Measurements from ENCODE around the gene PCCA. TPM values are rescaled to one million over a fixed set of nuclear protein-coding genes. Genes with fewer than 3 reads are reported as not detected.
"Not testable (repeated sequence)": the region's sequence is repeated elsewhere in the genome, so short reads cannot be mapped to it uniquely, and the experiment has no call there.

The PCCA gene
- total and polyA plus RNA-seq, 4 experiments from 2014 or later, result 4.4 to 9.7 (median 7.4) TPM

DNA sequence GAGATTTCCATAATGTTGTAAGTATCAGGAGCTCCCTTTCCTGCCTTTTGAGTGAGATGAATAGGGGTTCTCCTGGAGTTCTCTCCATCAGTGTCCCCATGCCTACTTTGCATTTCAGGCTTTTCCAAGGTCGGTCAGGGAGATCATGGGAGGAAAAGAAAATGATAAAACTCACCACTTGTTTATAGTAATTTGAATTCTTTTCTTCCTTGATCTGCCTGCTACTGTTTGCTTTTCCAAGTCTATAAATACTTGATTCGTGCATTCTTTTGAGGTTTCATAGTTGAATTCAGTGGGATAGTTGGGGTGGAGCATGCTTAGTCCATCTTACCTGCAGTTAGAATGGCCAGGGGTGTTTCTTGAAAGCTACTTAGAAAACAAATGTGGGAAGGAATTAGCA, 51.5 kb downstream of the PCCA start:
- Mint-ChIP-seq H3K9me3 (peaks cover 0 to 18% (median 5%) of the 10 kb centered on the region in 8 donors), H3K4me3 (no peak overlapping the region), H3K27ac (no peak overlapping the region), H3K4me1 (peaks cover 3 to 5% (median 4%) of the 10 kb centered on the region in 4 donors), H3K27me3 (peaks cover 0 to 1% of the 10 kb centered on the region in 2 donors), H3K36me3 (peaks cover 19 to 37% of the 10 kb centered on the region in 2 donors)
- Histone ChIP-seq H3K27ac (ENCODE audit: low read depth, low read length) (no peak overlapping the region), H3K9me3 (ENCODE audit: control insufficient read depth in 1 of 2, low read length in 2 of 2) (no peaks in the 10 kb centered on the region), H3K4me1 (ENCODE audit: insufficient read depth, low read length) (no peaks in the 10 kb centered on the region), H3K4me3 (ENCODE audit: low read length in 2 of 2) (no peak overlapping the region), H3K36me3 (ENCODE audit: insufficient read depth, low read length) (no peaks in the 10 kb centered on the region), H3K27me3 (ENCODE audit: insufficient read depth, low read length) (no peaks in the 10 kb centered on the region)
- ChIA-PET POLR2A (ENCODE audit: partially characterized antibody) (no interaction called here), CTCF (ENCODE audit: partially characterized antibody) (no interaction called here)
- intact Hi-C loops (cut with micrococcal nuclease), result no loop called here
- DNase-seq, result no peak

- Mint-ChIP-seq H3K9me3 (peaks cover 0 to 18% (median 5%) of the 10 kb centered on the region in 8 donors), H3K27ac (peak overlapping the region in 1 of 7 donors; percentile 17), H3K36me3 (peaks cover 19 to 32% of the 10 kb centered on the region in 2 donors)
- H3K9me3 ChIP-seq (ENCODE audit: control insufficient read depth in 1 of 2, low read length in 2 of 2); POLR2A ChIA-PET (ENCODE audit: partially characterized antibody); H3K4me3 ChIP-seq (ENCODE audit: low read length in 2 of 2); H3K27me3 Mint-ChIP-seq; H3K4me1 Mint-ChIP-seq; H3K36me3 ChIP-seq (ENCODE audit: insufficient read depth, low read length); H3K27ac ChIP-seq (ENCODE audit: low read depth, low read length); intact Hi-C loops (cut with micrococcal nuclease); H3K27me3 ChIP-seq (ENCODE audit: insufficient read depth, low read length); CTCF ChIA-PET (ENCODE audit: partially characterized antibody); DNase-seq; H3K4me3 Mint-ChIP-seq; H3K4me1 ChIP-seq (ENCODE audit: insufficient read depth, low read length): not testable (repeated sequence)
These were observed 52.6 kb downstream of the PCCA start for GRCh38 chr13:100141461-100141961.

DNA sequence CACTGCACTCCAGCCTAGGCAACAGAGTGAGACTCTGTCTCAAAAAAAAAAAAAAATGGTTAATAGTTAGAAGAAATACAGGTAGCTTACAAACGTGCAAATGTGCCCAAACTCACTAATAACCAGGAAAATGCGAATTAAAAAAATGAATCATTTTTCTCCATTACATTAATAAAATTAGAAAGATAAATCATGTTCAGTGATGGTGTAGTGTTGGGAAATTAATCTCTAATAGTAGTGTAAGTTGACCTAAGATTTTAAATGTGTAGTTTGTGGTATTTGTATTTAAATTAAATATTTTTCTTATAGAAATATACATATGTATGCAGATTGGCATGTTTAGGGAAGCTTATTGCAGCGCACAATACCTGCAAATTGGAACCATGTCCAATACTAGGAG, 57.6 kb downstream of the PCCA start:
- ChIA-PET CTCF (ENCODE audit: partially characterized antibody) (interaction anchor here (0.6 kb wide), 1 partner anchor 26 kb away, joined by 3 read pairs; no protein-coding TSS in a partner anchor), POLR2A (ENCODE audit: partially characterized antibody) (no interaction called here)
- H3K4me3 Mint-ChIP-seq, result no peak overlapping the region
- Histone ChIP-seq H3K27ac (ENCODE audit: low read depth, low read length) (no peak overlapping the region), H3K9me3 (ENCODE audit: control insufficient read depth in 1 of 2, low read length in 2 of 2) (no peaks in the 10 kb centered on the region), H3K4me1 (ENCODE audit: insufficient read depth, low read length) (no peaks in the 10 kb centered on the region), H3K4me3 (ENCODE audit: low read length in 2 of 2) (no peak overlapping the region), H3K27me3 (ENCODE audit: insufficient read depth, low read length) (no peaks in the 10 kb centered on the region), H3K36me3 (ENCODE audit: insufficient read depth, low read length) (no peaks in the 10 kb centered on the region)
- H3K9me3 Mint-ChIP-seq, result peaks cover 0 to 10% (median 2%) of the 10 kb centered on the region in 8 donors
- intact Hi-C loops (cut with micrococcal nuclease), result no loop called here
- no peak overlapping the region for H3K27ac Mint-ChIP-seq
- DNase-seq, result no peak
- H3K36me3 Mint-ChIP-seq, result peaks cover 21 to 32% of the 10 kb centered on the region in 2 donors
- no peaks in the 10 kb centered on the region for H3K4me1 Mint-ChIP-seq
- peaks cover 0 to 1% of the 10 kb centered on the region in 2 donors for H3K27me3 Mint-ChIP-seq

DNA sequence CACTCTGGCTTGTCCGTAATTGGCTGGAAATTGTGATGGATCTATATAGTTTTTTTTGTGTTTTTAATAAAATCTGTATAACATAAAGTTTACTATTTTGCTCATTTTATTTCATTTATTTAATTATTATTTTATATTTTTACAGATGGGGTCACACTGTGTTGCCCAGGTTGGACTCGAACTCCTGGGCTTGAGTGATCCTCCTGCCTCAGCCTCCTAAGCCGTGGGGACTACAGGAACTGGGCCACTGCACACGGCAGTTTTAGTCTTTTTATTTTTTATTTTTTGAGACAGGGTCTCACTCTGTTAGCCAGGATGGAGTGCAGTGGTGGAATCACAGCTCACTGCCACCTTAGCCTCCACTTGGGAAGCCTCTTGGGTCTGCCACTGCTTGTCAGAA, 58.9 kb downstream of the PCCA start:
- peaks cover 0 to 10% (median 2%) of the 10 kb centered on the region in 8 donors for H3K9me3 Mint-ChIP-seq
- Histone ChIP-seq H3K27ac (ENCODE audit: low read depth, low read length) (no peak overlapping the region), H3K36me3 (ENCODE audit: insufficient read depth, low read length) (no peaks in the 10 kb centered on the region), H3K4me3 (ENCODE audit: low read length in 2 of 2) (no peak overlapping the region), H3K9me3 (ENCODE audit: control insufficient read depth in 1 of 2, low read length in 2 of 2) (no peaks in the 10 kb centered on the region), H3K4me1 (ENCODE audit: insufficient read depth, low read length) (no peaks in the 10 kb centered on the region), H3K27me3 (ENCODE audit: insufficient read depth, low read length) (no peaks in the 10 kb centered on the region)
- no peak for DNase-seq
- ChIA-PET CTCF (ENCODE audit: partially characterized antibody) (no interaction called here), POLR2A (ENCODE audit: partially characterized antibody) (no interaction called here)
- intact Hi-C loops (cut with micrococcal nuclease), result no loop called here
- H3K4me3 Mint-ChIP-seq, result no peak overlapping the region
- peaks cover 23 to 32% of the 10 kb centered on the region in 2 donors for H3K36me3 Mint-ChIP-seq
- H3K4me1 Mint-ChIP-seq, result no peaks in the 10 kb centered on the region
- no peaks in the 10 kb centered on the region for H3K27me3 Mint-ChIP-seq
- H3K27ac Mint-ChIP-seq, result no peak overlapping the region

GRCh38 chr13:100148422-100148821, 59.5 kb downstream of the PCCA start:
- no peak overlapping the region for H3K4me3 ChIP-seq (ENCODE audit: low read length in 2 of 2)
- ChIA-PET POLR2A (ENCODE audit: partially characterized antibody) (no interaction called here), CTCF (ENCODE audit: partially characterized antibody) (no interaction called here)
- no peaks in the 10 kb centered on the region for H3K9me3 ChIP-seq (ENCODE audit: control insufficient read depth in 1 of 2, low read length in 2 of 2)
- Mint-ChIP-seq H3K36me3 (peaks cover 24 to 32% of the 10 kb centered on the region in 2 donors), H3K4me3 (no peak overlapping the region), H3K27ac (no peak overlapping the region), H3K4me1 (no peaks in the 10 kb centered on the region), H3K27me3 (no peaks in the 10 kb centered on the region), H3K9me3 (peaks cover 0 to 10% (median 2%) of the 10 kb centered on the region in 8 donors)
- no peak overlapping the region for H3K27ac ChIP-seq (ENCODE audit: low read depth, low read length)
- no peak for DNase-seq
- intact Hi-C loops (cut with micrococcal nuclease), result no loop called here
- no peaks in the 10 kb centered on the region for H3K36me3 ChIP-seq (ENCODE audit: insufficient read depth, low read length)
- H3K27me3 ChIP-seq (ENCODE audit: insufficient read depth, low read length), result no peaks in the 10 kb centered on the region
- no peaks in the 10 kb centered on the region for H3K4me1 ChIP-seq (ENCODE audit: insufficient read depth, low read length)

DNA sequence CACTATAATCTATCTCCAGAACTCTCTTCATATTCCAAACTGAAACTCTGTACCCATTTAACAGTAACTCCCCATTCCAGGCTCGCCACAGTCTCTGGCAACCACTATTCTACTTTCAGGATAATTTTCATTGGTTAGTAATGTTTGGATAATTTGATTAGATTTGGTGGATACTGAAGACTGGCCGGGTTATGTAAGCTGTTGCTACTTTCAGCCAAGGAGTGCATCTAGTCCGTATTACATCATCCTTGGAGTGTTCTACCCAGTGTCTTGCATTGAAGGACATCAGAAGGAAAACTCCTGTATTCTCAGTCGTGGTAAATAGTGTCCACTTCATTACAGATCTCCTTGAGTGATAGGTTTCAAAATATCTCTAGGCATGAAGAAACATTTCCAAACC, 60.5 kb downstream of the PCCA start:
- no peak for DNase-seq
- no peaks in the 10 kb centered on the region for H3K27me3 Mint-ChIP-seq
- Histone ChIP-seq H3K36me3 (ENCODE audit: insufficient read depth, low read length) (no peaks in the 10 kb centered on the region), H3K27me3 (ENCODE audit: insufficient read depth, low read length) (no peaks in the 10 kb centered on the region), H3K27ac (ENCODE audit: low read depth, low read length) (no peak overlapping the region), H3K9me3 (ENCODE audit: control insufficient read depth in 1 of 2, low read length in 2 of 2) (no peaks in the 10 kb centered on the region), H3K4me3 (ENCODE audit: low read length in 2 of 2) (no peak overlapping the region), H3K4me1 (ENCODE audit: insufficient read depth, low read length) (no peaks in the 10 kb centered on the region)
- no peak overlapping the region for H3K4me3 Mint-ChIP-seq
- intact Hi-C loops (cut with micrococcal nuclease), result no loop called here
- H3K4me1 Mint-ChIP-seq, result no peaks in the 10 kb centered on the region
- ChIA-PET POLR2A (ENCODE audit: partially characterized antibody) (no interaction called here), CTCF (ENCODE audit: partially characterized antibody) (no interaction called here)
- H3K36me3 Mint-ChIP-seq, result peaks cover 27 to 33% of the 10 kb centered on the region in 2 donors
- H3K27ac Mint-ChIP-seq, result no peak overlapping the region
- peaks cover 0 to 10% (median 2%) of the 10 kb centered on the region in 8 donors for H3K9me3 Mint-ChIP-seq

GRCh38 chr13:100150711-100151110, 61.8 kb downstream of the PCCA start:
- POLR2A ChIA-PET (ENCODE audit: partially characterized antibody); H3K4me1 Mint-ChIP-seq; CTCF ChIA-PET (ENCODE audit: partially characterized antibody); H3K4me3 ChIP-seq (ENCODE audit: low read length in 2 of 2); H3K4me3 Mint-ChIP-seq; H3K27ac ChIP-seq (ENCODE audit: low read depth, low read length); intact Hi-C loops (cut with micrococcal nuclease); H3K27me3 ChIP-seq (ENCODE audit: insufficient read depth, low read length); H3K27ac Mint-ChIP-seq; H3K9me3 ChIP-seq (ENCODE audit: control insufficient read depth in 1 of 2, low read length in 2 of 2); H3K9me3 Mint-ChIP-seq; H3K4me1 ChIP-seq (ENCODE audit: insufficient read depth, low read length); H3K36me3 ChIP-seq (ENCODE audit: insufficient read depth, low read length); DNase-seq; H3K27me3 Mint-ChIP-seq: not testable (repeated sequence)
- peaks cover 24 to 32% of the 10 kb centered on the region in 2 donors for H3K36me3 Mint-ChIP-seq
